Spleen (tissue), 11 donors: ENCODE measurements around the gene DPM2. TPM values are rescaled to one million over a fixed set of nuclear protein-coding genes. Genes with fewer than 3 reads are reported as not detected.

Experiments used
- DNase-seq: peaks from one replicate; pipeline ENCODE4 v3.0.0-alpha.2; 2020
- H3K27ac ChIP-seq, 8 donors: fragments of 200-600 bp; sonication (generic) in 7 of 8; 1 replicate in 4 of 8; 2 replicates in 4 of 8; pipeline versions ENCODE4 v1.5.0 to v1.8.0; 2016 to 2021; ENCODE audit warnings: inconsistent platforms in 4 of 8, mild to moderate bottlenecking in 4 of 8, moderate library complexity in 1 of 8
- H3K27me3 ChIP-seq, 7 donors: fragments of 200-600 bp; sonication (generic) in 6 of 7; replicated peaks in 1 of 7; 1 replicate in 4 of 7; 2 replicates in 3 of 7; pipeline versions ENCODE4 v1.5.0 to v1.8.0; 2016 to 2021; ENCODE audit warnings: inconsistent platforms in 3 of 7, mild to moderate bottlenecking in 1 of 7
- H3K36me3 ChIP-seq, 6 donors: fragments of 200-600 bp; sonication (generic) in 5 of 6; 1 replicate in 4 of 6; 2 replicates in 2 of 6; pipeline versions ENCODE4 v1.5.0 to v1.8.0; 2016 to 2021; ENCODE audit warnings: inconsistent platforms in 2 of 6
- H3K4me1 ChIP-seq, 6 donors: fragments of 200-600 bp; sonication (generic) in 5 of 6; 1 replicate in 3 of 6; 2 replicates in 3 of 6; pipeline versions ENCODE4 v1.5.0 to v1.8.0; 2016 to 2021; ENCODE audit warnings: inconsistent platforms in 3 of 6
- H3K4me3 ChIP-seq, 8 donors: fragments of 200-600 bp; sonication (generic) in 7 of 8; 1 replicate in 4 of 8; 2 replicates in 4 of 8; pipeline versions ENCODE4 v1.5.0 to v1.8.0; 2016 to 2021; ENCODE audit warnings: inconsistent platforms in 4 of 8, mild to moderate bottlenecking in 4 of 8, moderate library complexity in 2 of 8
- H3K9me3 ChIP-seq, 8 donors: fragments of 200-600 bp; sonication (generic) in 7 of 8; 1 replicate in 4 of 8; 2 replicates in 4 of 8; pipeline versions ENCODE4 v1.5.0 to v1.8.0; 2016 to 2021; ENCODE audit warnings: inconsistent platforms in 4 of 8
- POLR2A ChIP-seq, 3 donors: fragments of 450-650 bp; IDR thresholded peaks; one replicate each; pipeline ENCODE4 v1.5.1; 2017; ENCODE audit warnings: antibody characterized with exemption in 3 of 3, mild to moderate bottlenecking in 1 of 3
- POLR2AphosphoS5 ChIP-seq, 3 donors: sonication (generic); formaldehyde crosslinking; IDR thresholded peaks; one replicate each; pipeline ENCODE4 v1.5.1; 2017; ENCODE audit warnings: antibody characterized with exemption in 3 of 3
- WGBS, 5 donors: extraction: QIAGEN DNeasy Blood & Tissue Kit in 3 of 5; methylation state at CpG; one replicate each; pipeline versions ENCODE4 v1.1.5 to v1.1.7; 2013 to 2018; 5-methylcytosine and 5-hydroxymethylcytosine counted together
- intact Hi-C: fragments of 100-400 bp; cut with DNase I; formaldehyde crosslinking; loops from one replicate; pipeline ENCODE4 v1.15.0; 2023; ENCODE audit warnings: low total_unique reads
- polyA plus RNA-seq, 3 donors: library from polyadenylated mRNA; stranded (reverse); fragments of 200-250 nt; gene quantifications; one replicate each; pipeline ENCODE4 v1.2.1, GENCODE V29; 2013
- total RNA-seq, 7 donors: library from RNA; depleted of rRNA in 3 of 7; stranded (reverse); fragments of >200 nt in 3 of 7; fragmentation: NEBNext Ultra II Directional in 4 of 7; extraction: Animal tissue kit (Norgen Biotek cat#: 25700) in 4 of 7; gene quantifications; one replicate each; pipeline versions ENCODE4 v1.1.0 to v1.2.1, GENCODE V29; 2016 to 2021
- TF ChIP-seq, protein P1 (sequence below), 11 experiments: fragments of 200-600 bp in 7 of 11; fragments of 450-650 bp in 4 of 11; sonication (generic) in 4 of 11; IDR thresholded peaks in 8 of 11; conservative IDR thresholded peaks in 3 of 11; 1 replicate in 7 of 11; 2 replicates in 4 of 11; pipeline versions ENCODE4 v1.4.0 to v1.8.0; 2016 to 2021; ENCODE audit warnings: antibody characterized with exemption in 11 of 11, inconsistent platforms in 4 of 11, mild to moderate bottlenecking in 1 of 11
- donor health status: healthy with polysubstance abuse.
- donor health status: DM: no; HTN: no; CAD: no; lungs with moderate emphysema.
- donor health status: DM: no; HTN: no; CAD: no.
- donor health status: Bipolar disorder and iron deficiency.
- donor health status: healthy.
- donor health status: DM: no; HTN: no; CAD: no.
- donor health status: DM: yes; HTN: yes; CAD: no.

Gene DPM2
- total and polyA plus RNA-seq, 10 donors: 19.5 to 33.8 (median 25.4) TPM

DNA sequence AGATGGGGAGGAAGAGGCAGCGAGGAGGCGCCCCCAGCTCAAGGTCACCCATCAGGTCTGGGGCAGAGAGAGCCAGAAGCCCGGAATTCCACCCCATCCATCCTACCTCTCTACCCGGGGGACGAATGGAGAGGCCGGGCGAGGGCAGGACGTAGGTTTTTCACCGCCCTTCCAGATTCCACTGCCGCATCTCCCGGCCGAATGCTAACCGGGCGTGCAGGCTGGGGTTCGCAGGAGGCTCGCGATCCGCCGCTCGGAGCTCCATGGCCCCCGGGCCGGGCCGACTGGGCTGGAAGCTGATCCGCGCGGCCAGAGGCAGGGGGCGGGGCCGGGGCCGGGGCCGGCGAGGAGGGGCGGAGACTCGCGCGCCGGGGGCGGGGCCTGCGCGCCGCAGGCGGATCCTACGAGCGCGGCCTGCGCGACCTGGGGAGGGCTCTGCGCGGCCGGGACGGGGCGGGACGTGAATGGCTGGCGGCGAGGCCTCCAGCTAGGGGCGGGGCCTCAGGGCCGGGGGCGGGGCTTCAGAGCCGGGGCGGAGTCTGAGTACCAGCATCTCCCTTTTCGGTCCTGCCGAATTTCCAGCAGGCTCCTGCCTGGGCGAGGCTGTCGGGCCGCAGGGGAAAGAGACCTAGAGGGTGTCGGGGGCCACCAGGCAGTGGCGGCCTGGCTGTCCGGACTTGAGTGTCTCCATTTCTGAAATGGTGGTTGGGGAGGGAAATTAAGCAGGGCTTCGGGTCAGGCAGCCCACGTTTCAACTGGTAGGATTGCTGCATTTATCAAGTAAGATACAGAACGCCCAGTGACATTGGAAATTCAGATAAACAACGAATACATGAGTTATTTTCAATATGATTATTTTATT lies 20.7 kb downstream of the DPM2 start, which contains the start of gene ST6GALNAC4:
ST6GALNAC4 (minus strand) TSS at position 322 of the 862 bp plus-strand sequence. CDS start 622 bp downstream, outside the sequence.
- Histone ChIP-seq H3K27me3 (peaks cover 0 to 4% (median 2%) of the 10 kb centered on the region in 7 donors), H3K36me3 (peaks cover 3 to 32% (median 18%) of the 10 kb centered on the region in 6 donors), H3K4me3 (peak within 1 kb of the TSS; percentile 69 to 94 (median 76)), H3K4me1 (peaks cover 52 to 98% (median 84%) of the 10 kb centered on the region in 6 donors), H3K9me3 (no peaks in the 10 kb centered on the region), H3K27ac (peak within 1 kb of the TSS; percentile 29 to 91 (median 86))
- intact Hi-C loops: no loop called here
- 2 to 4% (median 3%) methylated on average over 45 to 71 of the region's 71 CpGs for WGBS, 5 donors
- DNase-seq: peak; percentile 99
- TF ChIP-seq, protein P1, sequence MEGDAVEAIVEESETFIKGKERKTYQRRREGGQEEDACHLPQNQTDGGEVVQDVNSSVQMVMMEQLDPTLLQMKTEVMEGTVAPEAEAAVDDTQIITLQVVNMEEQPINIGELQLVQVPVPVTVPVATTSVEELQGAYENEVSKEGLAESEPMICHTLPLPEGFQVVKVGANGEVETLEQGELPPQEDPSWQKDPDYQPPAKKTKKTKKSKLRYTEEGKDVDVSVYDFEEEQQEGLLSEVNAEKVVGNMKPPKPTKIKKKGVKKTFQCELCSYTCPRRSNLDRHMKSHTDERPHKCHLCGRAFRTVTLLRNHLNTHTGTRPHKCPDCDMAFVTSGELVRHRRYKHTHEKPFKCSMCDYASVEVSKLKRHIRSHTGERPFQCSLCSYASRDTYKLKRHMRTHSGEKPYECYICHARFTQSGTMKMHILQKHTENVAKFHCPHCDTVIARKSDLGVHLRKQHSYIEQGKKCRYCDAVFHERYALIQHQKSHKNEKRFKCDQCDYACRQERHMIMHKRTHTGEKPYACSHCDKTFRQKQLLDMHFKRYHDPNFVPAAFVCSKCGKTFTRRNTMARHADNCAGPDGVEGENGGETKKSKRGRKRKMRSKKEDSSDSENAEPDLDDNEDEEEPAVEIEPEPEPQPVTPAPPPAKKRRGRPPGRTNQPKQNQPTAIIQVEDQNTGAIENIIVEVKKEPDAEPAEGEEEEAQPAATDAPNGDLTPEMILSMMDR (IDR thresholded peaks at IDR 0.05 in 8 of 11, conservative IDR thresholded peaks at IDR 0.05 in 3 of 11): peak in 1 of 11 experiments; percentile 23
- peak in 1 of 3 donors; percentile 40 for TF ChIP-seq POLR2A (IDR thresholded peaks at IDR 0.05)
- TF ChIP-seq POLR2AphosphoS5 (IDR thresholded peaks at IDR 0.05): peak; percentile 79 to 87 (median 86)

DNA sequence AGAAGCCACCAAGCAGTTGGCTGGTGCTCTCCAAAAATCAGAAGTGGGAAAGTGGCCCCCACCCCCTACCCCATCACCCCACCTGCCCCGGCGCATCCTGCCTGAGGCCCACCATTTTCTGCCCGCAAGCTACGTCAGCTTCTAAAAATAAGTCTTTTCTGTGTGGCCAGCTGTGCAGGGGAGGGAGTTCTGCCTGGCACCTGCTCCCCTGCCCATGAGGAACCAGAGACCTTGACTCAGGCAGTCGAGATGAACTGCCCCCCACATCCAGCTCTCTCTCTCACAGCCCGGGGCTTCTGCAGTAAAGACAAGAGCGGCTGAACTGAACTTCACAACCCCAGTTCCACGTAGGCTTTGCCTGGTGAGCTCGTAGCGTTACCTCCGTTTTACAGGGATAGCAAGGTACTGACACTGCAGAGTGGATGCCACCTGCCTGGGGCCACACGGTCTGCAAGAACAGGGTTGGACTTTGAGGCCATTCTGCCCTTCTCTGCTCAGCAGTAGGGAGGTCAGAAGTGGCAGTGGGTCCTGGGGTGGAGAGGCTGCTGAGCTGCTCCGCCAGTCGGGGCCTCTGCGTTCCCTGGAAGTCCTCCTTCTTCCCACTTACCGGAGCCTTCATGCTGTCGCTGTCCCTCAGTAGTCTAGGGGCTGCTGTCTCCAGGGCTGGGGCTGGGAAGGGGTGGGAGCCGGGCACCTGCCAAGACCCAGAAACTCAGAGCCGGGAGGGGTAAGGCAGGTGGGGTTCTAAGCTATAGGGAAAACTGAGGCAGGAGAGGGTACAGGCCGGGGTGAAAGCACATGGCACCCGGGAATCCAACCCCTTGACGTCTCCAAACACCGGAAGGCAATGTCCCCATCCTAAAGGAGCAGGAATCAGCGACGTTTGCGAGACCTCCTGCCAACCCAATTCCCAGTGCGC lies 21.6 kb downstream of the DPM2 start:
- Histone ChIP-seq H3K27me3 (no peaks in the 10 kb centered on the region), H3K9me3 (no peaks in the 10 kb centered on the region), H3K36me3 (peaks cover 3 to 41% (median 24%) of the 10 kb centered on the region in 6 donors), H3K27ac (peak overlapping the region; percentile 22 to 91 (median 86)), H3K4me1 (peaks cover 44 to 98% (median 79%) of the 10 kb centered on the region in 6 donors), H3K4me3 (peak overlapping the region; percentile 69 to 94 (median 76))
- intact Hi-C loops: no loop called here
- TF ChIP-seq, protein P1 (IDR thresholded peaks at IDR 0.05 in 8 of 11, conservative IDR thresholded peaks at IDR 0.05 in 3 of 11): no peak
- TF ChIP-seq POLR2AphosphoS5 (IDR thresholded peaks at IDR 0.05): peak; percentile 33 to 87 (median 85)
- TF ChIP-seq POLR2A (IDR thresholded peaks at IDR 0.05): peak in 1 of 3 donors; percentile 67
- DNase-seq: peak; percentile 88
- WGBS, 5 donors: 12 to 20% (median 16%) methylated on average over 24 to 27 of the region's 27 CpGs

DNA sequence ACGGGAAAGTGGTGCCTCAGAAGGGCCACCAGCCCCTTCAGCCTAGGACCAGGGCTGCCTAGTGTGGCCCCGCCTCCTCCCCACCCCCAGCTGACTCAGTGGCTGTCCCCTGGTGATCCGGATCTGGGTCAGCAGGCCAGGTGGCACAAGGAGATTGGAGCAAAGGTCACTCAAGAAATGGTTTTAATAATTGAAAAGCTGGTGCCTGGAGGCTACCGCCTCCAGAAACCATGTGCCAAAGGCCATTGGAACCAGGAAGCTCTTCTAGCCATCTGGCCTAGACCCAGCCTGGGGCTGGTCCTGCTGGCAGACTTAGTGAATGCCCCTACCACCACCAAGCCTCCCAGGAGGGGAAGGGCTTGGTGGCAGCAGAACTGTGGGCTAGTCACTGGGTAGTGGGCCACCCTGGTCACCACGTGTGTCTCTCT lies 22.3 kb downstream of the DPM2 start:
- peaks cover 41 to 98% (median 79%) of the 10 kb centered on the region in 6 donors for H3K4me1 ChIP-seq
- no peak for TF ChIP-seq POLR2A (IDR thresholded peaks at IDR 0.05)
- TF ChIP-seq, protein P1 (IDR thresholded peaks at IDR 0.05 in 8 of 11, conservative IDR thresholded peaks at IDR 0.05 in 3 of 11): no peak
- TF ChIP-seq POLR2AphosphoS5 (IDR thresholded peaks at IDR 0.05): no peak
- peak overlapping the region; percentile 22 to 91 (median 86) for H3K27ac ChIP-seq
- DNase-seq: no peak
- peaks cover 3 to 48% (median 30%) of the 10 kb centered on the region in 6 donors for H3K36me3 ChIP-seq
- peak overlapping the region in 7 of 8 donors; percentile 69 to 94 (median 76) for H3K4me3 ChIP-seq
- intact Hi-C loops: no loop called here
- 39 to 82% (median 64%) methylated on average over 4 to 5 of the region's 5 CpGs for WGBS, 5 donors
- H3K27me3 ChIP-seq: no peaks in the 10 kb centered on the region
- H3K9me3 ChIP-seq: no peaks in the 10 kb centered on the region
